Activated B cell treated with CpG ODN at 0.5 μM for 24 hours (primary cell): Measurements from ENCODE around the gene CROCC2. TPM values are rescaled to one million over a fixed set of nuclear protein-coding genes. Genes with fewer than 3 reads are reported as not detected.
"Not testable (repeated sequence)": the region's sequence is repeated elsewhere in the genome, so short reads cannot be mapped to it uniquely, and the experiment has no call there.

Source experiments
- ATAC-seq: fragments of 200-7000 bp; cut with Tn5 transposase; one replicate; pipeline ENCODE4 v1.10.0; 2021; ENCODE audit warnings: low read depth, mild to moderate bottlenecking, moderate library complexity
- CTCF ChIA-PET: fragments of 350-600 bp; sonication (Branson Sonifier 250); formaldehyde crosslinking; loops from one replicate; lab custom pipeline; 2021; ENCODE audit warnings: antibody characterized with exemption; lab: Charles Lee
- POLR2A ChIA-PET: fragments of 350-600 bp; sonication (Branson Sonifier 250); formaldehyde crosslinking; loops from one replicate; lab custom pipeline; 2021; ENCODE audit warnings: antibody characterized with exemption; lab: Charles Lee
- DNase-seq: peaks from one replicate; pipeline ENCODE4 v3.0.0; 2022
- H3K27ac Mint-ChIP-seq: one replicate; pipeline ENCODE4 v1.8.0; 2020; ENCODE audit warnings: mixed read lengths
- H3K27me3 Mint-ChIP-seq: one replicate; pipeline ENCODE4 v1.8.0; 2021; ENCODE audit warnings: mixed read lengths
- H3K36me3 Mint-ChIP-seq: one replicate; pipeline ENCODE4 v1.8.0; 2021; ENCODE audit warnings: low read depth, mixed read lengths
- H3K4me1 Mint-ChIP-seq: one replicate; pipeline ENCODE4 v1.8.0; 2021; ENCODE audit warnings: mixed read lengths
- H3K4me3 Mint-ChIP-seq: one replicate; pipeline ENCODE4 v1.8.0; 2020; ENCODE audit warnings: mild to moderate bottlenecking, mixed read lengths
- H3K9me3 Mint-ChIP-seq: one replicate; pipeline ENCODE4 v1.8.0; 2020; ENCODE audit warnings: mixed read lengths
- CTCF ChIP-seq: fragments of 200-600 bp; IDR thresholded peaks from one replicate; pipeline ENCODE4 v1.8.0; 2022; ENCODE audit warnings: antibody characterized with exemption, mild to moderate bottlenecking
- intact Hi-C: fragments of 100-400 bp; cut with micrococcal nuclease; formaldehyde crosslinking; loops from one replicate; pipeline ENCODE4 v1.15.1; 2024
- total RNA-seq: library from RNA; stranded (reverse); gene quantifications from 2 replicates; pipeline ENCODE4 v1.2.3, GENCODE V29; 2022

CROCC2 gene
- total RNA-seq, 1 donor from 2014 or later, result not detected

- TF ChIP-seq CTCF, result no peak
- H3K27ac Mint-ChIP-seq, result no peak overlapping the region
- H3K36me3 Mint-ChIP-seq, result no peaks in the 10 kb centered on the region
- ATAC-seq (no peak), DNase-seq (no peak)
- intact Hi-C loops, result no loop called here
- H3K9me3 Mint-ChIP-seq, result peaks cover 9% of the 10 kb centered on the region
- H3K4me3 Mint-ChIP-seq, result no peak overlapping the region
- H3K4me1 Mint-ChIP-seq, result no peaks in the 10 kb centered on the region
- ChIA-PET POLR2A (no interaction called here), CTCF (no interaction called here)
- peaks cover 20% of the 10 kb centered on the region for H3K27me3 Mint-ChIP-seq
Measured at GRCh38 chr2:240972636-240973521, 66.7 kb downstream of the CROCC2 start.

GRCh38 chr2:240974771-240975572 lies 68.8 kb downstream of the CROCC2 start:
- H3K9me3 Mint-ChIP-seq, result peaks cover 9% of the 10 kb centered on the region
- ChIA-PET POLR2A (no interaction called here), CTCF (no interaction called here)
- DNase-seq (no peak), ATAC-seq (no peak)
- no peaks in the 10 kb centered on the region for H3K4me1 Mint-ChIP-seq
- no peak overlapping the region for H3K27ac Mint-ChIP-seq
- intact Hi-C loops, result no loop called here
- no peak overlapping the region for H3K4me3 Mint-ChIP-seq
- TF ChIP-seq CTCF, result no peak
- H3K36me3 Mint-ChIP-seq, result no peaks in the 10 kb centered on the region
- peaks cover 20% of the 10 kb centered on the region for H3K27me3 Mint-ChIP-seq

GRCh38 chr2:240975903-240976302 lies 69.8 kb downstream of the CROCC2 start:
- peaks cover 20% of the 10 kb centered on the region for H3K27me3 Mint-ChIP-seq
- H3K4me3 Mint-ChIP-seq, H3K36me3 Mint-ChIP-seq, H3K9me3 Mint-ChIP-seq, ATAC-seq, DNase-seq, H3K27ac Mint-ChIP-seq, intact Hi-C loops, CTCF ChIA-PET, H3K4me1 Mint-ChIP-seq, POLR2A ChIA-PET: not testable (repeated sequence)

GRCh38 chr2:240981280-240981679 lies 75.1 kb downstream of the CROCC2 start:
- intact Hi-C loops, result loop anchor here (5.0 to 10.0 kb wide), 2 partner anchors 61 to 234 kb away; no protein-coding TSS in a partner anchor
- Mint-ChIP-seq H3K4me3 (no peak overlapping the region), H3K9me3 (no peaks in the 10 kb centered on the region), H3K27me3 (peaks cover 14% of the 10 kb centered on the region), H3K36me3 (no peaks in the 10 kb centered on the region), H3K4me1 (peaks cover 3% of the 10 kb centered on the region), H3K27ac (no peak overlapping the region)
- no peak for TF ChIP-seq CTCF
- ATAC-seq (no peak), DNase-seq (no peak)
- ChIA-PET CTCF (no interaction called here), POLR2A (no interaction called here)

GRCh38 chr2:240981871-240982800 lies 76.0 kb downstream of the CROCC2 start:
- H3K4me1 Mint-ChIP-seq, result peaks cover 3% of the 10 kb centered on the region
- no peaks in the 10 kb centered on the region for H3K9me3 Mint-ChIP-seq
- no peak overlapping the region for H3K27ac Mint-ChIP-seq
- TF ChIP-seq CTCF, result no peak
- ChIA-PET POLR2A (no interaction called here), CTCF (no interaction called here)
- H3K36me3 Mint-ChIP-seq, result no peaks in the 10 kb centered on the region
- ATAC-seq (no peak), DNase-seq (peak; percentile 9)
- intact Hi-C loops, result loop anchor here (2.0 to 10.0 kb wide), 5 partner anchors 60 to 233 kb away; partner anchors contain the start of gene PPP1R7
- no peak overlapping the region for H3K4me3 Mint-ChIP-seq
- H3K27me3 Mint-ChIP-seq, result peaks cover 14% of the 10 kb centered on the region
